GM06990 (cell line): Measurements from ENCODE around the gene C19orf47.

Experiments
- DNase-seq: peaks from one replicate; pipeline ENCODE4 v3.0.0-alpha.2; 2011; ENCODE audit not compliant: insufficient read length; ENCODE audit errors: extremely low read depth
- H3K27me3 ChIP-seq: replicated peaks from 2 replicates; pipeline ENCODE4 v1.6.0; 2011; ENCODE audit warnings: low read length; ENCODE audit not compliant: control insufficient read depth, insufficient read depth
- H3K36me3 ChIP-seq: 2 replicates; pipeline ENCODE4 v1.5.1; 2011; ENCODE audit warnings: low read length; ENCODE audit not compliant: control insufficient read depth, insufficient read depth
- H3K4me3 ChIP-seq: replicated peaks from 2 replicates; pipeline ENCODE4 v1.5.1; 2011; ENCODE audit warnings: low read depth, mild to moderate bottlenecking, control low read depth, low read length
- CTCF ChIP-seq: IDR thresholded peaks from 2 replicates; pipeline ENCODE4 v1.5.1; 2011; ENCODE audit warnings: low read length, control low read depth, mild to moderate bottlenecking, inconsistent platforms; ENCODE audit not compliant: insufficient read depth, poor library complexity, severe bottlenecking

The C19orf47 gene

GRCh38 chr19:40388481-40388880 is 40.3 kb upstream of the C19orf47 start:
- Histone ChIP-seq H3K4me3 (no peak overlapping the region), H3K27me3 (no peaks in the 10 kb centered on the region), H3K36me3 (no peaks in the 10 kb centered on the region)
- TF ChIP-seq CTCF = no peak
- no peak for DNase-seq

- no peak for DNase-seq
- no peak for TF ChIP-seq CTCF
- Histone ChIP-seq H3K4me3 (no peak overlapping the region), H3K27me3 (no peaks in the 10 kb centered on the region), H3K36me3 (no peaks in the 10 kb centered on the region)
Measured at GRCh38 chr19:40387155-40387554, 39.0 kb upstream of the C19orf47 start.

GRCh38 chr19:40383668-40384248 is 35.6 kb upstream of the C19orf47 start:
- Histone ChIP-seq H3K36me3 (peaks cover 2% of the 10 kb centered on the region), H3K27me3 (no peaks in the 10 kb centered on the region), H3K4me3 (no peak overlapping the region)
- TF ChIP-seq CTCF = no peak
- no peak for DNase-seq

- no peak for TF ChIP-seq CTCF
- Histone ChIP-seq H3K4me3 (no peak overlapping the region), H3K36me3 (peaks cover 9% of the 10 kb centered on the region), H3K27me3 (no peaks in the 10 kb centered on the region)
- DNase-seq = no peak
Measured at GRCh38 chr19:40381321-40381720, 33.1 kb upstream of the C19orf47 start.

- H3K36me3 ChIP-seq = peaks cover 9% of the 10 kb centered on the region
- no peak for TF ChIP-seq CTCF
Measured at GRCh38 chr19:40380199-40381037, 32.2 kb upstream of the C19orf47 start.

More at GRCh38 chr19:40380199-40381037, 32.2 kb upstream of the C19orf47 start:
- Histone ChIP-seq H3K4me3 (no peak overlapping the region), H3K27me3 (no peaks in the 10 kb centered on the region)
- no peak for DNase-seq
